H1 (cell line): Measurements from ENCODE around the gene KAT2A. TPM values are rescaled to one million over a fixed set of nuclear protein-coding genes. Genes with fewer than 3 reads are reported as not detected.
A peak's percentile ranks its signal among the peaks of the same experiment; 100 is the strongest.

Experiments
- CTCF ChIA-PET: fragments of 300-600 bp; sonication (Branson Sonifier 250); formaldehyde crosslinking; loops from one replicate; lab custom pipeline; 2021; ENCODE audit not compliant: partially characterized antibody; lab: Charles Lee
- POLR2A ChIA-PET: fragments of 300-600 bp; sonication (Branson Sonifier 250); formaldehyde crosslinking; loops from one replicate; lab custom pipeline; 2021; ENCODE audit warnings: inconsistent platforms; ENCODE audit not compliant: partially characterized antibody; lab: Charles Lee
- DNase-seq, 2 experiments: peaks; one replicate each; pipeline versions ENCODE4 v3.0.0 to v3.0.0-alpha.2; 2010 to 2022; ENCODE audit warnings: low spot score in 2 of 2, low read depth in 1 of 2, mixed read lengths in 1 of 2
- FAIRE-seq: peaks from 2 replicates; lab custom pipeline; 2011; peaks lifted over from hg19 to GRCh38; lab: Jason Lieb, UNC
- H2AFZ ChIP-seq: 2 replicates; pipeline ENCODE4 v1.8.1; 2012; ENCODE audit warnings: low read length, inconsistent platforms
- H2AK5ac ChIP-seq: 2 replicates; pipeline ENCODE4 v1.6.1; 2013; ENCODE audit warnings: low read depth, low read length
- H2BK120ac ChIP-seq: replicated peaks from 2 replicates; pipeline ENCODE3; 2013; ENCODE audit warnings: low read depth, low read length, inconsistent platforms
- H2BK12ac ChIP-seq: 2 replicates; pipeline ENCODE4 v1.6.1; 2013; ENCODE audit warnings: low read depth, low read length
- H2BK15ac ChIP-seq: 2 replicates; pipeline ENCODE4 v1.6.1; 2013; ENCODE audit warnings: low read length
- H2BK20ac ChIP-seq: 2 replicates; pipeline ENCODE4 v1.6.1; 2013; ENCODE audit warnings: low read length
- H2BK5ac ChIP-seq: 2 replicates; pipeline ENCODE4 v1.6.1; 2013; ENCODE audit warnings: low read depth, low read length
- H3K14ac ChIP-seq: 2 replicates; pipeline ENCODE4 v1.6.1; 2013; ENCODE audit warnings: inconsistent platforms; ENCODE audit not compliant: insufficient read length
- H3K18ac ChIP-seq: 2 replicates; pipeline ENCODE4 v1.6.1; 2013; ENCODE audit warnings: low read length; ENCODE audit errors: extremely low read depth
- H3K23ac ChIP-seq: 2 replicates; pipeline ENCODE4 v1.6.1; 2013; ENCODE audit warnings: inconsistent platforms; ENCODE audit not compliant: insufficient read length
- H3K23me2 ChIP-seq: 2 replicates; pipeline ENCODE4 v1.6.1; 2013; ENCODE audit warnings: low read depth, low read length
- H3K27ac ChIP-seq: 2 replicates; pipeline ENCODE4 v1.6.1; 2011; ENCODE audit warnings: low read depth, low read length, inconsistent platforms
- H3K27me3 ChIP-seq, 4 experiments: replicated peaks in 1 of 4; 1 replicate in 1 of 4; 2 replicates in 3 of 4; pipeline versions ENCODE4 v1.6.1 to v1.8.1; 2011 to 2013; ENCODE audit warnings: low read length in 3 of 4, mild to moderate bottlenecking in 3 of 4, inconsistent platforms in 2 of 4, mixed read lengths in 2 of 4, moderate library complexity in 1 of 4; ENCODE audit not compliant: control insufficient read depth in 3 of 4, insufficient read depth in 3 of 4; ENCODE audit errors: extremely low read depth in 1 of 4
- H3K36me3 ChIP-seq, 4 experiments: 2 replicates each; pipeline versions ENCODE4 v1.6.1 to v1.8.1; 2011 to 2013; ENCODE audit warnings: mild to moderate bottlenecking in 4 of 4, low read length in 3 of 4, moderate library complexity in 2 of 4, control low read depth in 1 of 4, inconsistent platforms in 1 of 4; ENCODE audit not compliant: insufficient read depth in 4 of 4, control insufficient read depth in 2 of 4
- H3K4ac ChIP-seq: replicated peaks from 2 replicates; pipeline ENCODE3; 2013; ENCODE audit warnings: low read length, low read depth, mixed read lengths, inconsistent platforms; ENCODE audit not compliant: insufficient read length
- H3K4me1 ChIP-seq, 4 experiments: replicated peaks in 1 of 4; 1 replicate in 1 of 4; 2 replicates in 3 of 4; pipeline versions ENCODE4 v1.6.1 to v1.8.1; 2011 to 2013; ENCODE audit warnings: low read length in 3 of 4, inconsistent platforms in 2 of 4, mixed read lengths in 1 of 4; ENCODE audit not compliant: insufficient read depth in 4 of 4, control insufficient read depth in 3 of 4
- H3K4me2 ChIP-seq, 2 experiments: 2 replicates each; pipeline versions ENCODE4 v1.6.1 to v1.8.1; 2011 to 2013; ENCODE audit warnings: low read depth in 2 of 2, low read length in 2 of 2, control low read depth in 1 of 2, inconsistent platforms in 1 of 2, mild to moderate bottlenecking in 1 of 2; ENCODE audit not compliant: insufficient read depth in 1 of 2
- H3K4me3 ChIP-seq, 4 experiments: fragments of 200-600, 300-600 bp in 1 of 4; sonication (generic), shearing (Covaris generic), sonication (Bioruptor Twin) in 1 of 4; 2 replicates each; pipeline versions ENCODE4 v1.5.1 to v1.8.1; 2011 to 2016; ENCODE audit warnings: low read length in 4 of 4, low read depth in 3 of 4, control low read depth in 2 of 4, inconsistent platforms in 2 of 4, mild to moderate bottlenecking in 2 of 4, mixed read lengths in 1 of 4, moderate library complexity in 1 of 4; ENCODE audit not compliant: insufficient read depth in 2 of 4; ENCODE audit errors: extremely low read depth in 1 of 4
- H3K56ac ChIP-seq: replicated peaks from 2 replicates; pipeline ENCODE3; 2013; ENCODE audit warnings: low read depth, mild to moderate bottlenecking, mixed read lengths, low read length, inconsistent platforms; ENCODE audit not compliant: insufficient read length
- H3K79me1 ChIP-seq: 2 replicates; pipeline ENCODE4 v1.6.1; 2013; ENCODE audit warnings: low read depth, low read length, control low read depth
- H3K79me2 ChIP-seq, 2 experiments: 2 replicates each; pipeline versions ENCODE4 v1.6.1 to v1.8.1; 2012 to 2013; ENCODE audit warnings: low read length in 2 of 2, mild to moderate bottlenecking in 2 of 2, inconsistent platforms in 1 of 2; ENCODE audit not compliant: insufficient read depth in 2 of 2, control insufficient read depth in 1 of 2
- H3K9ac ChIP-seq, 4 experiments: replicated peaks in 1 of 4; 1 replicate in 1 of 4; 2 replicates in 3 of 4; pipeline versions ENCODE4 v1.6.1 to v1.8.1; 2011 to 2013; ENCODE audit warnings: low read depth in 3 of 4, low read length in 3 of 4, control low read depth in 2 of 4, mild to moderate bottlenecking in 2 of 4, moderate library complexity in 2 of 4, inconsistent platforms in 1 of 4; ENCODE audit errors: extremely low read depth in 1 of 4
- H3K9me3 ChIP-seq, 2 experiments: 2 replicates each; pipeline versions ENCODE4 v1.6.1 to v1.8.1; 2012 to 2013; ENCODE audit warnings: mild to moderate bottlenecking in 2 of 2, moderate library complexity in 2 of 2, control low read depth in 1 of 2, inconsistent platforms in 1 of 2, low read depth in 1 of 2, low read length in 1 of 2, mixed read lengths in 1 of 2; ENCODE audit not compliant: insufficient read depth in 2 of 2
- H4K20me1 ChIP-seq, 2 experiments: replicated peaks in 1 of 2; 2 replicates each; pipeline versions ENCODE3 to v1.8.1; 2011 to 2013; ENCODE audit warnings: inconsistent platforms in 2 of 2, low read length in 2 of 2, mild to moderate bottlenecking in 1 of 2; ENCODE audit not compliant: insufficient read depth in 2 of 2, control insufficient read depth in 1 of 2
- H4K5ac ChIP-seq: 2 replicates; pipeline ENCODE4 v1.6.1; 2013; ENCODE audit warnings: low read length, low read depth, mixed read lengths, inconsistent platforms; ENCODE audit not compliant: insufficient read length
- H4K8ac ChIP-seq: 2 replicates; pipeline ENCODE4 v1.8.0; 2013; ENCODE audit warnings: mild to moderate bottlenecking, moderate library complexity, low read length, inconsistent platforms; ENCODE audit not compliant: insufficient read depth; ENCODE audit errors: extremely low read depth
- H4K91ac ChIP-seq: replicated peaks from 2 replicates; pipeline ENCODE3; 2013; ENCODE audit warnings: low read length, mixed read lengths, inconsistent platforms; ENCODE audit not compliant: insufficient read length
- RXRA ChIP-seq: IDR thresholded peaks from 2 replicates; pipeline ENCODE4 v1.6.1; 2011; ENCODE audit warnings: low read depth, mild to moderate bottlenecking, low read length, moderate library complexity; ENCODE audit not compliant: insufficient read depth
- WGBS, 2 experiments: shearing (Covaris generic) in 1 of 2; methylation state at CpG; one replicate each; pipeline versions ENCODE4 v1.1.6 to v1.1.7; 2013 to 2015; ENCODE audit warnings: low lambda C conversion rate in 2 of 2, mixed read lengths in 2 of 2, inconsistent platforms in 1 of 2, low coverage in 1 of 2, missing lambda C conversion rate in 1 of 2; ENCODE audit not compliant: insufficient replicate concordance in 2 of 2, insufficient coverage in 1 of 2, insufficient read length in 1 of 2; ENCODE audit errors: extremely low coverage in 1 of 2, missing lambda C conversion rate in 1 of 2; 5-methylcytosine and 5-hydroxymethylcytosine counted together
- polyA plus RNA-seq, 7 experiments: library from polyadenylated mRNA; depleted of rRNA in 3 of 7; stranded (reverse) in 5 of 7; unstranded in 2 of 7; fragments of >200 nt in 5 of 7; fragments of 200-250 nt in 2 of 7; gene quantifications; 1 replicate in 5 of 7; 2 replicates in 1 of 7; 4 replicates in 1 of 7; pipeline versions ENCODE4 v1.2.1 to v1.2.3, GENCODE V29; 2011 to 2013; ENCODE audit warnings: missing spikeins in 2 of 7, mixed read lengths in 2 of 7
- total RNA-seq: library from RNA; stranded (reverse); fragmentation: NEBNext Ultra II Directional; extraction: Animal tissue kit (Norgen Biotek cat#: 25700); gene quantifications from 2 replicates; pipeline ENCODE4 v1.2.1, GENCODE V29; 2021

Gene KAT2A
- total and polyA plus RNA-seq, 2 of the 8 experiments (the other 6 are each of a cell fraction or from before 2014, with no cell fraction given), result 34.2 to 40.1 TPM

- H4K8ac ChIP-seq, result peak overlapping the region; percentile 36; the same call in 1 of the 2 replicates
- no peaks in the 10 kb centered on the region for H4K20me1 ChIP-seq
- no peaks in the 10 kb centered on the region for H3K79me1 ChIP-seq
- no peak for DNase-seq
- WGBS, 2 experiments, result 87% methylated on average over 12 of the region's 14 CpGs; no CpG with 5 or more reads in 1 of the 2 experiments
- POLR2A ChIA-PET, result interaction anchor here (0.9 kb wide), 1 partner anchor 241 kb away, joined by 3 read pairs; the partner anchor contains the start of gene ACLY
- no peak overlapping the region for H3K9ac ChIP-seq
- TF ChIP-seq RXRA, result no peak
- TF ChIP-seq, all 59 proteins: peak for 0
- CTCF ChIA-PET, result interaction anchor here (1.0 to 2.2 kb wide), 4 partner anchors 12 to 44 kb away, joined by 3 to 5 read pairs (median 4); partner anchors contain the start of gene GHDC
- H3K9me3 ChIP-seq, result no peaks in the 10 kb centered on the region
- H2AK5ac ChIP-seq, result no peak overlapping the region
- H2BK5ac ChIP-seq, result 0 out of 2 replicates have a peak overlapping the region, but pooled peaks have one; percentile 52
- no peak overlapping the region for H2BK15ac ChIP-seq
- H3K18ac ChIP-seq, result no peak overlapping the region
- H4K5ac ChIP-seq, result no peak overlapping the region
- H3K4me3 ChIP-seq, result no peak overlapping the region
- no peak overlapping the region for H3K4ac ChIP-seq
- H2BK12ac ChIP-seq, result 0 out of 2 replicates have a peak overlapping the region, but pooled peaks have one; percentile 17
- no peak overlapping the region for H3K4me2 ChIP-seq
- H3K14ac ChIP-seq, result no peak overlapping the region
- H3K4me1 ChIP-seq, result peaks cover 0 to 10% (median 5%) of the 10 kb centered on the region in 4 experiments; a peak in 5 of 7 replicates
- no peak overlapping the region for H3K23ac ChIP-seq
- H3K56ac ChIP-seq, result no peak overlapping the region
- no peaks in the 10 kb centered on the region for H3K27me3 ChIP-seq
- no peak overlapping the region for H2AFZ ChIP-seq
- H4K91ac ChIP-seq, result no peak overlapping the region
- H2BK20ac ChIP-seq, result no peak overlapping the region
- H2BK120ac ChIP-seq, result no peak overlapping the region
- no peaks in the 10 kb centered on the region for H3K36me3 ChIP-seq
- peaks cover 7% of the 10 kb centered on the region; the same call in 1 of the 2 replicates for H3K23me2 ChIP-seq
- FAIRE-seq, result no peak
- no peaks in the 10 kb centered on the region for H3K79me2 ChIP-seq
- no peak overlapping the region for H3K27ac ChIP-seq
Measured at GRCh38 chr17:42159796-42160530, 38.8 kb upstream of the KAT2A start.
